ENCODE results near the gene PCDHGB7. TPM values are rescaled to one million over a fixed set of nuclear protein-coding genes. Genes with fewer than 3 reads are reported as not detected.

The PCDHGB7 gene
- total RNA-seq, 4 donors from 2014 or later = 7.2 to 10.4 (median 8.2) TPM

- TF ChIP-seq, protein P1, sequence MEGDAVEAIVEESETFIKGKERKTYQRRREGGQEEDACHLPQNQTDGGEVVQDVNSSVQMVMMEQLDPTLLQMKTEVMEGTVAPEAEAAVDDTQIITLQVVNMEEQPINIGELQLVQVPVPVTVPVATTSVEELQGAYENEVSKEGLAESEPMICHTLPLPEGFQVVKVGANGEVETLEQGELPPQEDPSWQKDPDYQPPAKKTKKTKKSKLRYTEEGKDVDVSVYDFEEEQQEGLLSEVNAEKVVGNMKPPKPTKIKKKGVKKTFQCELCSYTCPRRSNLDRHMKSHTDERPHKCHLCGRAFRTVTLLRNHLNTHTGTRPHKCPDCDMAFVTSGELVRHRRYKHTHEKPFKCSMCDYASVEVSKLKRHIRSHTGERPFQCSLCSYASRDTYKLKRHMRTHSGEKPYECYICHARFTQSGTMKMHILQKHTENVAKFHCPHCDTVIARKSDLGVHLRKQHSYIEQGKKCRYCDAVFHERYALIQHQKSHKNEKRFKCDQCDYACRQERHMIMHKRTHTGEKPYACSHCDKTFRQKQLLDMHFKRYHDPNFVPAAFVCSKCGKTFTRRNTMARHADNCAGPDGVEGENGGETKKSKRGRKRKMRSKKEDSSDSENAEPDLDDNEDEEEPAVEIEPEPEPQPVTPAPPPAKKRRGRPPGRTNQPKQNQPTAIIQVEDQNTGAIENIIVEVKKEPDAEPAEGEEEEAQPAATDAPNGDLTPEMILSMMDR (IDR thresholded peaks at IDR 0.05; ENCODE audit: low read depth) = no peak
Measured at GRCh38 chr5:141420855-141421488, 3.5 kb downstream of the PCDHGB7 start, which contains the start of gene PCDHGA11. TSS of gene PCDHGA11 (plus strand) at chr5:141421051. CDS start at chr5:141421228, 177 bp downstream.

GRCh38 chr5:141421489-141421855 lies 4.0 kb downstream of the PCDHGB7 start:
- TF ChIP-seq, protein P1 (IDR thresholded peaks at IDR 0.05; ENCODE audit: low read depth) = no peak

DNA sequence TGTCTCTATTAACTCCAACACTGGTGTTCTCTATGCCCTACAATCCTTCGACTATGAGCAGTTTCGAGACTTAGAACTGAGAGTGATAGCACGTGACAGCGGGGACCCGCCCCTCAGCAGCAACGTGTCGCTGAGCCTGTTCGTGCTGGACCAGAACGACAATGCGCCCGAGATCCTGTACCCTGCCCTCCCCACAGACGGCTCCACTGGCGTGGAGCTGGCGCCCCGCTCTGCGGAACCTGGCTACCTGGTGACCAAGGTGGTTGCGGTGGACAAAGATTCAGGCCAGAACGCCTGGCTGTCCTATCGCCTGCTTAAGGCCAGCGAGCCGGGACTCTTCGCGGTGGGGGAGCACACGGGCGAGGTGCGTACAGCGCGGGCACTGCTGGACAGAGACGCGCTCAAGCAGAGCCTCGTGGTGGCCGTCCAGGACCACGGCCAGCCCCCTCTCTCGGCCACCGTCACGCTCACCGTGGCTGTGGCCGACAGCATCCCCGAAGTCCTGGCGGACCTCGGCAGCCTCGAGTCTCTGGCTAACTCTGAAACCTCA lies 5.3 kb downstream of the PCDHGB7 start:
- TF ChIP-seq, protein P1 (IDR thresholded peaks at IDR 0.05; ENCODE audit: low read depth) = no peak

DNA sequence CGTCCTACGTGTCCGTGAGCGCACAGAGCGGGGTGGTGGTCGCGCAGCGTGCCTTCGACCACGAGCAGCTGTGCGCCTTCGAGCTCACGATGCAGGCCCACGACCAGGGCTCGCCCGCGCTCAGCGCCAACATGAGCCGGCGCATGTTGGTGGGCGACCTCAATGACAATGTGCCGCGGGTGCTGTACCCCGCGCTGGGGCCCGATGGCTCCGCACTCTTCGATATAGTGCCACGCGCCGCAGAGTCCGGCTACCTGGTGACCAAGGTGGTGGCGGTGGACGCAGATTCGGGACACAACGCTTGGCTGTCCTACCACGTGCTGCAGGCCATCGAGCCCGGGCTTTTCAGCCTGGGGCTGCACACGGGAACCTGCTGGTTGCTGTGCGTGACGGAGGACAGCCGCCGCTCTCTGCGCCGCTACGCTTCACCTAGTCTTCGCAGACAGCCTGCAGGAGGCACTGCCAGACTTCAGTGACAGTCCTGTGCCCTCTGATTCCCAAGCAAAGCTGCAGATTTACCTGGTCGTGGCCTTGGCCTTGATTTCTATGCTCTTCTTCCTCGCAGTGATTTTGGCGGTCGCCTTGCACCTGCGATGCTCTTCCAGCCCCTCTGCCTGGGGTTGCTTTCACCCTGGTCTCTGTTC lies 10.4 kb downstream of the PCDHGB7 start:
- TF ChIP-seq, protein P1 (IDR thresholded peaks at IDR 0.05; ENCODE audit: low read depth) = no peak

GRCh38 chr5:141430332-141431113 lies 13.0 kb downstream of the PCDHGB7 start, which contains the start of gene PCDHGA12:
TSS of gene PCDHGA12 (plus strand) at chr5:141430507. CDS start at chr5:141430760, 253 bp downstream.
- TF ChIP-seq, protein P1 (IDR thresholded peaks at IDR 0.05; ENCODE audit: low read depth) = no peak

DNA sequence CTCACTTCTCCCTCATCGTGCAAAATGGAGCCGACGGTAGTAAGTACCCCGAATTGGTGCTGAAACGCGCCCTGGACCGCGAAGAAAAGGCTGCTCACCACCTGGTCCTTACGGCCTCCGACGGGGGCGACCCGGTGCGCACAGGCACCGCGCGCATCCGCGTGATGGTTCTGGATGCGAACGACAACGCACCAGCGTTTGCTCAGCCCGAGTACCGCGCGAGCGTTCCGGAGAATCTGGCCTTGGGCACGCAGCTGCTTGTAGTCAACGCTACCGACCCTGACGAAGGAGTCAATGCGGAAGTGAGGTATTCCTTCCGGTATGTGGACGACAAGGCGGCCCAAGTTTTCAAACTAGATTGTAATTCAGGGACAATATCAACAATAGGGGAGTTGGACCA lies 13.8 kb downstream of the PCDHGB7 start:
- TF ChIP-seq, protein P1 (IDR thresholded peaks at IDR 0.05; ENCODE audit: low read depth) = no peak

- TF ChIP-seq, protein P1 (IDR thresholded peaks at IDR 0.05; ENCODE audit: low read depth) = no peak
Measured at GRCh38 chr5:141434006-141434405, 16.5 kb downstream of the PCDHGB7 start.
